Glomerular endothelial cell (primary cell): ENCODE results near the gene ETV4. TPM values are rescaled to one million over a fixed set of nuclear protein-coding genes. Genes with fewer than 3 reads are reported as not detected.
"Not testable (repeated sequence)": the region's sequence is repeated elsewhere in the genome, so short reads cannot be mapped to it uniquely, and the experiment has no call there.

Source experiments
- DNase-seq: peaks from one replicate; pipeline ENCODE4 v3.0.0-alpha.2; 2011; ENCODE audit warnings: low read depth, low spot score; ENCODE audit errors: extremely low read depth
- total RNA-seq: library from RNA; depleted of rRNA; stranded (reverse); fragments of >200 nt; gene quantifications from 2 replicates; pipeline ENCODE4 v1.2.3, GENCODE V29; 2015

ETV4 gene
- total RNA-seq, 1 donor from 2014 or later, result 14.2 TPM

- DNase-seq, result no peak
These were observed 28.3 kb downstream of the ETV4 start for GRCh38 chr17:43517615-43518386.

- no peak for DNase-seq
These were observed 29.0 kb downstream of the ETV4 start for GRCh38 chr17:43517161-43517560.

GRCh38 chr17:43515656-43516055 is 30.5 kb downstream of the ETV4 start:
- DNase-seq, result no peak

GRCh38 chr17:43511199-43511598 is 34.9 kb downstream of the ETV4 start:
- DNase-seq, result not testable (repeated sequence)

GRCh38 chr17:43509440-43509839 is 36.7 kb downstream of the ETV4 start:
- not testable (repeated sequence) for DNase-seq

GRCh38 chr17:43490621-43491020 is 55.5 kb downstream of the ETV4 start:
- DNase-seq, result no peak

GRCh38 chr17:43483674-43484551 is 62.2 kb downstream of the ETV4 start, which contains the start of gene DHX8:
DHX8 (plus strand) TSS chr17:43483975; CDS start chr17:43484038, 63 bp downstream.
- peak; percentile 96 for DNase-seq

- DNase-seq, result no peak
These were observed 63.8 kb downstream of the ETV4 start for GRCh38 chr17:43482103-43483012.

- no peak for DNase-seq
These were observed 66.2 kb downstream of the ETV4 start for GRCh38 chr17:43479948-43480347.

Other genes starting within 250 kb of the ETV4 start
- gene ARL4D, start 147.3 kb downstream of the ETV4 start, total RNA-seq, result 0.97 and 2.1 TPM in 2 replicates
- gene DHX8, start 62.4 kb downstream of the ETV4 start, total RNA-seq, result 30.8 and 36.8 TPM in 2 replicates
- gene MEOX1, start 115.6 kb upstream of the ETV4 start, total RNA-seq, result 1.9 TPM in 1 of 2 replicates, not detected in the other
- gene SOST, start 212.5 kb upstream of the ETV4 start, total RNA-seq, result not detected in 2 replicates
- gene DUSP3, start 232.6 kb upstream of the ETV4 start, total RNA-seq, result 77.5 and 84.3 TPM in 2 replicates
- not detected in 2 replicates for gene CFAP97D1, start 234.1 kb upstream of the ETV4 start, total RNA-seq